Fibroblast of skin of left biceps (primary cell): ENCODE results near the gene ASB7.

Source experiments
- DNase-seq, 2 experiments: peaks; one replicate each; pipeline ENCODE4 v3.0.0-alpha.2; 2013; ENCODE audit warnings: low read depth in 2 of 2

ASB7 gene

GRCh38 chr15:100686021-100686724 is 83.8 kb downstream of the ASB7 start:
- no peak for DNase-seq

DNA sequence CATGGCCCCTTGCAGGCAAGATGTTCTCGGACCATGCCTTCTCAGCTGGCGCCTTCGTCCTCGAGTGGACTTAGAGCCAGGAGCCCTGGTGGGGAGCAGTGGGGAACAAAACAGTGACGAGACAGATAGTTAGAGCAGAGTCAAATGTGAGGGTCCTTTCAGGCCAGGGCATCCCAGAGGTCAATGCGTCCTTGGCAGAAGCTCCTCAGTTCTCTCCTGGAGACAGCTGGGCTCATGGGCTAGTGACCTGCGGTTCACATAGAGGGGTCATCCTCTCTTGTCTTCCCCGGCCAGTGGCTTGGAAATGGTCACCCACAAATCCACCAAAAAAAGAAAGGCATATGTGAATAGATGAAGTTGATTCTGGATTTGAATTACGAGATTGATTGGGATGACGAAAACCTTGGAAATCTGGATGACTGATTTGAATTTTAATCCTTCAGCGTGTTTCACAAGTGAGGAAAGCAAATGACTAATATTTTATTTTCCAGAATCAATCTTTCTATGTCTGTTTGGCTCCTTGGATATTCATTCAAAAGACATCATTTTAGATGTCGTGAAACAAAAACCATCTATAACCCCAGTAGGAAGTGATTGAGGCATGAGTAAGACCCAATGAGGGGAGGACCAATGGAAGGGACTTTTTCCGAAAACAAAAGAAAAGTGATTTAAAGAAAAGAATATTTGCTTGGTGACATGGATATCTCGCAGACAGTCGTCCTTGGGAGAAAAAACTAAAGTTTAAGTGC is 84.5 kb downstream of the ASB7 start:
- DNase-seq, result peak; percentile 71 to 79

DNA sequence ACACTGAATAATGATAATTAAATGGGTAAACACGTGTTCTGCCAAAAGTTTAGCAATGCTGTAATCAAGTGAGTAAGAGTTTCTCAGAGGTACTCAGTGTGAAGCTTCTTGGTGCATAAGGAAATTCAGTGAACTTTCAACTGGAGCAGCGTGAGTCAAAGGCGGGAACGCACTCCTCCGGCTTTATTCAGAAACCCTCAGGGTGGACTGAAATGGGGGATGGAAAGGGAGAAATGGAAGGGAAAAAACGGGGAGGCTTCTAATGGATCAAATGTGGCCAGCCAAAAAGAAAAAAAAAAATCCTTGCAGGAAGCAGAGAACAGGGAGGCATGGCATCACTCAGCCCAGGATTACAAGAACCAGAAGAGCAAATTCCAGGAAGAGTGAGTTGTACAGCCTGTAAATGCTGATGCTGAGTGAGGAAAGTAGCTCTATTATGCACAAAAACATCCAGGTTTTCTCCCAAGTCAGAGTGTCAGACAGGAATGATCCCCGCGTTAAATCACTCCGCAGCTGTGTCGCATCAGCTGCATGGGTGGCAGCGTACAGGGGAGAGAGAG is 85.3 kb downstream of the ASB7 start:
- DNase-seq, result peak; percentile 74 to 81

DNA sequence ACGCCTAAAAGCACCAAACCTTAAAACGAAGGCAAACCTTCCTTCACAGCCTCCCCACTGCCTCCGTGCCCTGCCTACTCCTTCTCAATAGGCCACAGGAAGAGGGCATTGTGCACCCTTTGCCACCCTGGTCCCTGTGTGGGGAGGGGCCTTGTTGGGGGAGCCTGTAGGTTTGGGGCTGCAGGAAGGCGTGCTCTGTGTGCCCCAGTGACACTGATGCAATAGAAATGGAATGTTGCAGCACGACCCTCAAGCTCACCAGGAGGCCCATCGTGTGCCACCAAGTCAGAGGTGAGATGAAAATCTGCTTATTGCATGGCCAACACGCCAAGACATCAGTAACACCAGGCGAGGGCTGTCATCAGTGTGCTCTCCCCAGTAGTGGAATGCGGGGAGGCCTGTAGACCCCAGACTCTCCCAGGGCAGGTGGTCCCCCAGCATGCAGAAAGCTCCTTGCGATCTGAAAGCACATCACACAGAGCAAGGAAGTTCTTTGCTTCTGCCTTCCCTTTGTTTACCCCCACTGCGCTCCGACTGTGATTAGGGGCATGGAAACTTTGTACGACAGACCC is 86.2 kb downstream of the ASB7 start:
- no peak for DNase-seq

- no peak for DNase-seq
Observed at GRCh38 chr15:100689131-100689899, 86.9 kb downstream of the ASB7 start.

DNA sequence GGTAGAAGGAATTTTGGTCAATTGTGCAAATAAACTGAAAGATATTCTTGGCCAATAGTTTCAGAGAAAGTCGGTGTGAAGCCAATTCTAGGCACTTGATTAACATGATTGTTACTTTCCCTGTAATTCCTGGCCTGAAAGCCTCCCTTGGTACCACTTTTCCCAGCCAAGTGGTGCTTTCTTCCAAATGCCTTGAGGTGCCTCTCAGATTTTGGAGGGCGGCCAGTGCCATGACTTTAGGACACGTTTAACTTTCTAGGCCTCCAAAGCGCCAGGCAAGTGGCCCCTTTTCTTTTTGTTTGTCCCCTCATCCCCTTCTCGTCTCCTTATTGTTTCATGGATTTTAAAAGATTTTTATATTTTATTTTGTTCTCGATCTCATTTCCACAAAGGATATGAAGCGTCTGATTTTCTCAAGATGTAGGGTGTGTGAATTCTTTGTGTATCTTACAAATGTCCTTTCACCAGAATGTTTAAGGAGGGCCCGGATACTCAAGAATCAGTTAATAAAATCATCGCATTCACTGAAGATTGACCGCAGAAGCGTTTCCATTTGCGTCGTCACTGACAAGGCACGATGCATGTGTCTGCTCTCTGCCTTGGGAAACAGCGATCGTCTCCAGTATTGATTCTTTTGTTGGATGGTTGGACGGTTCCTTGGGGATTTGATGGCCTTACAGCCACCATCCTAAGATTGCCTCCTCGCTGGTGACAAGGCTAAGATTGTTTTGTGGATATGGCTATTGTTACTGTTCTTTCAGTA is 87.8 kb downstream of the ASB7 start:
- no peak for DNase-seq

DNA sequence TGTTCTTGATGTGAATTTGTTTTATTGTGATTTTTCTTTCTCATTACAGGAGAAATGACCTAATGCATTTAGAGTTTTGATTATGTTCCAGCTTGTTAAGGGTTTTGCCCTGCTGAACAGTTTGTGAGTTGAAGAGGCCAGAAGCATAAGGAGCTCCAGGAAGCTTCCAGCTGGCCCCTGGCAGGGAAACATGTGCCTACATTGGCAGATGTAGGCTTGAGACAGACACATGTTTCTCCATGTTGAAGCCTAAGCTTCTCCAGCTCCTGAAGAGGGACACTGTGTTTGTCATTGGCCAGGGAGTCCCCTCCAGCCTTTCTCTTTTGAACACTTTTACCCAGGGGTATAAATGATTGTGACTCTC is 88.4 kb downstream of the ASB7 start:
- DNase-seq, result no peak

DNA sequence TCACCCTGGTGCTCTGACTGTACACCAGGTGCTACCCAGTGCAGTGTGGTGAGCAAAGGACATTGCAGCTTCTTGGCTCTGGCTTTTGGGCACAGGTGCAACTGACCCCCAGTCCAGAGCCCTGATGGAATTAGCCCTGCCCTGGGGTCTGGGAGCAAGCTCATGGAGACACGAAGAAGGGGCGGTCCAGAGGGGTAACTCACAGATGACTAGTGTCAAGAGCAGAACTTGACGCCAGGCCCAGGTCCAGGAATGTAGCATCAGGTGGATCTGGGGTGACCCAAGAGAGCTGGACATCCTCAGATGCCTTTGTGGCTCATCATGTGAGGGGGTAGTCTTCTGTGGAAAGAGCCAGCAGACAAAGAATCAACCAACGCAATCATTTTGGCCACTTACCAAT is 88.9 kb downstream of the ASB7 start:
- no peak for DNase-seq

DNA sequence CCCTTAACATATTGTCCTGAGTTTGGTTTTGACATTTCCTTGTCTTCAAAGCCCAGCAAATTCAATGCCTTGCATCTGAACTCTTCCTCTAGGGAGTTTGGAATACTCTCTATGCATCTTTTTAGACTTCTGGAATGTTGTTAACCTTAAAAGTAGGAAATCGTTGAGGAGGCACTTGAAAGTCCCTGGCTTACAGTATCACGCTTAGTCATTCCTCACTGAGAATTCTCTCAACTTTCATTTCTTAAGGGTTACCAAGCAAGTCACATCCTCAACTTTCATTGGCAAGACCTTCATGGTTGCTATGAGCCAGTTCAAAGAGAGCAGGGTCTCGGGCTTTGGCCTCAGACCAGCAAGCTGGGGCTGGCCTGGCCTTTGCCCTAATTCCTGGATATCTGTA is 89.9 kb downstream of the ASB7 start:
- DNase-seq, result no peak

- no peak for DNase-seq
Observed at GRCh38 chr15:100692671-100693070, 90.3 kb downstream of the ASB7 start.

DNA sequence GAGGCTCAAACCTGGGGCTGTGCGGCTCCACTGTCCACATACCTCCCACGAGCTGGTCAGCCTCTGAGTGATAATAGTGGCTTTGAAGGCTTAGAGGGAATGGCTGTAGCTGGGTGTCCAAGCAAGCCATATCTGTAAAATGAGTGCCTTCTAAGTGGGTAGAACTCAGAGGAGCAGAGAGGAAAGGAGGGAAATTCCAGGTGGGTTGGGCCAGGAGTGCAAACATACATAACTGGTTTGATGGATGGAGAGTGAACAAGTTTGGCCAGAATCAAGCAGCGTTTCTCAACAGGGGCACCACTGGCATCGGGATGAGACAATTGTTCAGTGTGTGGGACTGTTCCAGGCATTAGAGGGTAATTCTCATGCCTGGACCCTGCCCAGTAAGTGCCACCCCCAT is 91.1 kb downstream of the ASB7 start:
- no peak for DNase-seq

DNA sequence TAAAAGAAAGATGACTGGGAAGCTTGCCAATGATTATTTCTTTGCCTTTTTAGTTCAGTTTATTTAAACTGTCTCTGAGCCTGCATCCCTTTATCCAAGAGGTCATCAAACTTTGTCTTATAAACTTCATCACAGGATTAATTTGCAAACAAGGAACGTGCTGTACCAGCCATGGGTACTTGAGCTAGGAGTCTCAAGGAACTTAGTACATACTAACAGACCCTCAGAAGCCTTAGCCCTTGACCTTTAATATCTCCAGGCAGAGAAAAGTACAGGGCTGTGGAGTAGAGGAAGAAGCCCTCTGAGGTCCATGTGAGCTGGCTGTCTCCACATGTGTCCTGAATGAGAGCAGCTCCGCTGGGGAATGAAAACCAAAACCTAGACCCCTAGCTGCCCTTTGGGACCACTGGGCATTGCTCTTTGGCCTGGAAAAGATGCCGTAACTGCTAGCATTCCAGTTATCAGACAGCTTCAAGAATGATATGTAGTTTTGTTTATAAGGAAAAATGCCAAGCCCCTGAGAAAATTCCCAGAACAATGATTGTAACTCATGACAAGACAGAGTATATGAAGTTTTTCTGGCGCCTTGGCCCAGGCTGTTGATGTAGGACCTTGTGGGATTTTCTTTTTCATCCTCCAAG is 92.1 kb downstream of the ASB7 start:
- no peak for DNase-seq

- no peak for DNase-seq
Observed at GRCh38 chr15:100695048-100695447, 92.7 kb downstream of the ASB7 start.

DNA sequence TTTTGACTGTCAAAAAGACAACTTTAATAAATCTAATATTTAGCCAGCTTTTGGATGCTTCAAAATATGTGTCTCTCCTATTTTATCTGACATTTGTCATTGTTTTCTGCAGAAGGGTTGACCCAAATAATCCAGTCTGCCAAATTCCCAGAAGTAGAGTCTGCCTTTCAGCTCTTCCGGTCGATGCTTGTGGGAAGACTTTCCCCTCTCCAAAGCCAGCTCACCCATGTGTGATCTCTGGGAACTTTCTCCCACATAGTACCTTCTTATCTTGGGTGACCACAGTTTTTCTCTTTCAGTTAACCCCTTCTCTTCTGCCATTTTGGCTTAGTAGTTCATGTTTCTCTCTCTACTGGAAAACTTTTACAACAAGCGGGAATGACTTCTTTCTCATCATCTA is 94.1 kb downstream of the ASB7 start:
- no peak for DNase-seq
